Mammary epithelial cell (primary cell): ENCODE results near the gene GPR15.

ENCODE experiments used
- CTCF ChIP-seq, 2 donors: IDR thresholded peaks in 1 of 2; conservative IDR thresholded peaks in 1 of 2; 2 replicates each; pipeline ENCODE4 v1.5.1; 2011 to 2012; ENCODE audit warnings: inconsistent platforms in 2 of 2, low read length in 2 of 2, mild to moderate bottlenecking in 2 of 2, control low read depth in 1 of 2, low read depth in 1 of 2; ENCODE audit not compliant: insufficient read depth in 1 of 2; ENCODE audit errors: extremely low read depth in 1 of 2
- EZH2 ChIP-seq: IDR thresholded peaks from 2 replicates; pipeline ENCODE4 v1.6.1; 2012; ENCODE audit warnings: low read length, inconsistent platforms, borderline replicate concordance

- TF ChIP-seq CTCF (conservative IDR thresholded peaks at IDR 0.05 in 1 of 2, IDR thresholded peaks at IDR 0.05 in 1 of 2; ENCODE audit: extremely low read depth in 1 of 2, insufficient read depth in 1 of 2, low read depth in 1 of 2, low read length in 2 of 2): no peak
- no peak for TF ChIP-seq EZH2
Measured at GRCh38 chr3:98522544-98523281, 9.1 kb upstream of the GPR15 start, which contains the start of gene CLDND1.
